A549 (cell line): ENCODE measurements around the gene TMED9.

Experiments
- BHLHE40 ChIP-seq: IDR thresholded peaks from 2 replicates; pipeline ENCODE4 v1.6.1; 2012; ENCODE audit warnings: low read depth, low read length, inconsistent platforms
- CTCF ChIP-seq: fragments of >200 bp; sonication (Bioruptor Twin); formaldehyde crosslinking; IDR thresholded peaks from 3 replicates; pipeline ENCODE4 v1.5.1; 2016
- EP300 ChIP-seq, 2 experiments: fragments of >200 bp; sonication (Bioruptor Twin); formaldehyde crosslinking; IDR thresholded peaks; 2 replicates in 1 of 2; 3 replicates in 1 of 2; pipeline ENCODE4 v1.6.1; 2016 to 2017
- ESRRA ChIP-seq: fragments of 150-350 bp; IDR thresholded peaks from 2 replicates; pipeline ENCODE4 v1.6.1; 2014; ENCODE audit warnings: mild to moderate bottlenecking, low read length, borderline replicate concordance
- FOSB ChIP-seq: fragments of 250-450 bp; sonication (Bioruptor Pico); IDR thresholded peaks from 2 replicates; pipeline ENCODE4 v1.5.0; 2020; ENCODE audit warnings: mild to moderate bottlenecking, moderate library complexity
- JUN ChIP-seq, 2 experiments: fragments of >200 bp; sonication (Bioruptor Twin); formaldehyde crosslinking; IDR thresholded peaks; 2 replicates in 1 of 2; 3 replicates in 1 of 2; pipeline ENCODE4 v1.6.1; 2016 to 2017
- NPAS2 ChIP-seq: fragments of 250-450 bp; sonication (Bioruptor Pico); IDR thresholded peaks from 2 replicates; pipeline ENCODE4 v1.8.0; 2022; ENCODE audit warnings: mild to moderate bottlenecking, moderate library complexity, borderline replicate concordance
- POLR2AphosphoS2 ChIP-seq: conservative IDR thresholded peaks from 2 replicates; pipeline ENCODE4 v1.6.1; 2012; ENCODE audit warnings: low read length, improper control_type of control experiment, inconsistent platforms
- RAD21 ChIP-seq, 2 experiments: fragments of >200 bp in 1 of 2; sonication (Bioruptor Twin) in 1 of 2; formaldehyde crosslinking in 1 of 2; IDR thresholded peaks in 1 of 2; conservative IDR thresholded peaks in 1 of 2; 2 replicates in 1 of 2; 3 replicates in 1 of 2; pipeline ENCODE4 v1.6.1; 2012 to 2018; ENCODE audit warnings: inconsistent platforms in 1 of 2
- REST ChIP-seq: fragments of 200-600 bp; sonication (generic); IDR thresholded peaks from 2 replicates; pipeline ENCODE4 v1.6.1; 2016; ENCODE audit warnings: antibody characterized with exemption, mild to moderate bottlenecking, moderate library complexity
- USF2 ChIP-seq: fragments of 450-650 bp; IDR thresholded peaks from 2 replicates; pipeline ENCODE4 v1.6.1; 2014; ENCODE audit warnings: antibody characterized with exemption
- ZC3H11A ChIP-seq: fragments of 450-650 bp; IDR thresholded peaks from 2 replicates; pipeline ENCODE4 v1.6.1; 2014; ENCODE audit warnings: antibody characterized with exemption, mild to moderate bottlenecking

- no peak for TF ChIP-seq RAD21 (conservative IDR thresholded peaks at IDR 0.05 in 1 of 2, IDR thresholded peaks at IDR 0.05 in 1 of 2)
- TF ChIP-seq ZC3H11A = no peak
- no peak for TF ChIP-seq REST
- no peak for TF ChIP-seq CTCF
- no peak for TF ChIP-seq EP300 (IDR thresholded peaks at IDR 0.05)
- TF ChIP-seq JUN (IDR thresholded peaks at IDR 0.05) = no peak
- no peak for TF ChIP-seq FOSB (CRISPR knock-in tag)
- TF ChIP-seq NPAS2 (CRISPR knock-in tag) = no peak
- TF ChIP-seq BHLHE40 = no peak
- TF ChIP-seq POLR2AphosphoS2 = no peak
- TF ChIP-seq USF2 = no peak
- no peak for TF ChIP-seq ESRRA
Observed at GRCh38 chr5:177557796-177558195, 34.2 kb upstream of the TMED9 start.
